AG04449 (cell line): ENCODE measurements around the gene CCDC87.

Experiments
- CTCF ChIA-PET: fragments of 350-600 bp; formaldehyde crosslinking; extraction: SDS; loops from one replicate; lab custom pipeline; 2021; ENCODE audit warnings: antibody characterized with exemption; lab: Yijun Ruan, JAX
- POLR2A ChIA-PET: fragments of 400-600, 350-600 bp; formaldehyde crosslinking; extraction: SDS; loops from one replicate; lab custom pipeline; 2020; ENCODE audit warnings: antibody characterized with exemption, inconsistent platforms; lab: Yijun Ruan, JAX
- DNase-seq: peaks from one replicate; pipeline ENCODE4 v3.0.0-alpha.2; 2010; ENCODE audit warnings: low read depth, low spot score
- H3K4me3 ChIP-seq: 2 replicates; pipeline ENCODE4 v1.5.1; 2011; ENCODE audit warnings: low read depth, mild to moderate bottlenecking, control low read depth, low read length
- CTCF ChIP-seq: IDR thresholded peaks from one replicate; pipeline ENCODE4 v1.5.1; 2011; ENCODE audit warnings: mild to moderate bottlenecking, moderate library complexity, low read length, control low read depth, inconsistent platforms; ENCODE audit not compliant: insufficient read depth; ENCODE audit errors: missing control alignments

The CCDC87 gene

GRCh38 chr11:66561178-66561974, 31.5 kb downstream of the CCDC87 start:
- no peak for TF ChIP-seq CTCF
- ChIA-PET POLR2A (no interaction called here), CTCF (interaction anchor here (0.7 to 3.3 kb wide), 5 partner anchors 16 to 153 kb away, joined by 3 to 11 read pairs (median 3); no protein-coding TSS in a partner anchor)
- no peak for DNase-seq
- H3K4me3 ChIP-seq = no peak overlapping the region

GRCh38 chr11:66559866-66560676, 32.8 kb downstream of the CCDC87 start:
- TF ChIP-seq CTCF = no peak
- ChIA-PET CTCF (interaction anchor here (1.2 to 3.3 kb wide), 3 partner anchors 18 to 81 kb away, joined by 3 to 11 read pairs (median 4); no protein-coding TSS in a partner anchor), POLR2A (no interaction called here)
- DNase-seq = no peak
- no peak overlapping the region for H3K4me3 ChIP-seq

GRCh38 chr11:66559142-66559865, 33.6 kb downstream of the CCDC87 start:
- no peak for TF ChIP-seq CTCF
- H3K4me3 ChIP-seq = no peak overlapping the region; the same call in 1 of the 2 replicates
- ChIA-PET POLR2A (no interaction called here), CTCF (interaction anchor here (3.3 kb wide), 1 partner anchor 20 kb away, joined by 11 read pairs; no protein-coding TSS in a partner anchor)
- no peak for DNase-seq

GRCh38 chr11:66557733-66558326, 35.0 kb downstream of the CCDC87 start:
- CTCF ChIA-PET = no interaction called here
- no peak overlapping the region for H3K4me3 ChIP-seq
- no peak for DNase-seq

GRCh38 chr11:66556086-66556485, 36.8 kb downstream of the CCDC87 start:
- POLR2A ChIA-PET = no interaction called here
- no peak overlapping the region for H3K4me3 ChIP-seq
- TF ChIP-seq CTCF = no peak
- CTCF ChIA-PET = no interaction called here
- DNase-seq = no peak

More at GRCh38 chr11:66557733-66558326, 35.0 kb downstream of the CCDC87 start:
- POLR2A ChIA-PET = no interaction called here
- no peak for TF ChIP-seq CTCF
